ENCODE data around the gene KIF26A. TPM values are rescaled to one million over a fixed set of nuclear protein-coding genes. Genes with fewer than 3 reads are reported as not detected.

KIF26A gene
- total RNA-seq, 1 experiment from 2014 or later: not detected

DNA sequence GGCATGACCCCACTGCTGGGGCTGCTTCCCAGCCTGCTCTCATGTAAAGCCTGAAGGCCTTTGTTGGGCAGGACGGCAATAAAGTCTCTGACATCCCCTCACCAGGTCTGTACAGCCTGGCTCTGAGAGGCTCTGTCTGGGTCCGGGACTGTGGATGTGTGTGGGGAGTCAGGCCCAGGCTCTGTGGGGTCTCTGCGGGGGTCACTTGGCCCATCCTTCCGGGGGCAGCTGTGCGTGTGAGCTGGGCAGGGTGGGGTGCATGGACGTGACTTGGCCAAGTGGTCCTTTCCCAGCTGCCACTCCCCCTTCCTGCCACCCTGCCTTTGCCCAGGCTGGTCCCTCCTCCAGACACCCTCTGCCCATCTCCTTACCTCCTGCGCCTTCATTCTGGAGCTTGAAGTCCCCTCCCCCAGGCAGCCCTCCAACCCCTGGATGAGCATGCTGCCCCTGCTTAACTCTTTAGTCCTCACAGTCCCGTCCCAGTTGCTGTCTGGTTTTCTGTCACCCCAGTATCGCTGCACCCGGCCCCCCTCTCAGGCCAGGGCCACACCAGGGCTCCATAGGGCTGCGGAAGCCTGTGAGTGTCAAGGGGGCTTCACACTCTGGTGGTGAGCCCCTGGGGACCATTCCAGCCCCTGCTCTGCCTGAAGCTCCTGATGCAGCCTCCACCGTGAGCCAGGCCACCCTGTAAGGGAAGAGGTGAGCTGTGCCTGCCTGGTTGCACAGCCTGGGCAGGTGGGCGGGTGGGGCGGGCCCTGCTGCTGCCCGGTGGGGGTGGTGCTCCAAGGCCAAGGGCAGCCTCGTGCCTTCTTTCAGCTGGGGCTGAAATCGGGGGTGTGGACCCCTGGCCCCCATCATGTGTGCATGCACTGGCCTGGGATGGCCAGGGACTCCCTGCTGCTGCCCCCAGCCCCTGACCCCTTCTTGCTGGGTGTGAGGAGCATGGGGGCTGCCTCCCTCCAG lies 25.5 kb upstream of the KIF26A start:
- DNase-seq (ENCODE audit: low read depth): no peak

DNA sequence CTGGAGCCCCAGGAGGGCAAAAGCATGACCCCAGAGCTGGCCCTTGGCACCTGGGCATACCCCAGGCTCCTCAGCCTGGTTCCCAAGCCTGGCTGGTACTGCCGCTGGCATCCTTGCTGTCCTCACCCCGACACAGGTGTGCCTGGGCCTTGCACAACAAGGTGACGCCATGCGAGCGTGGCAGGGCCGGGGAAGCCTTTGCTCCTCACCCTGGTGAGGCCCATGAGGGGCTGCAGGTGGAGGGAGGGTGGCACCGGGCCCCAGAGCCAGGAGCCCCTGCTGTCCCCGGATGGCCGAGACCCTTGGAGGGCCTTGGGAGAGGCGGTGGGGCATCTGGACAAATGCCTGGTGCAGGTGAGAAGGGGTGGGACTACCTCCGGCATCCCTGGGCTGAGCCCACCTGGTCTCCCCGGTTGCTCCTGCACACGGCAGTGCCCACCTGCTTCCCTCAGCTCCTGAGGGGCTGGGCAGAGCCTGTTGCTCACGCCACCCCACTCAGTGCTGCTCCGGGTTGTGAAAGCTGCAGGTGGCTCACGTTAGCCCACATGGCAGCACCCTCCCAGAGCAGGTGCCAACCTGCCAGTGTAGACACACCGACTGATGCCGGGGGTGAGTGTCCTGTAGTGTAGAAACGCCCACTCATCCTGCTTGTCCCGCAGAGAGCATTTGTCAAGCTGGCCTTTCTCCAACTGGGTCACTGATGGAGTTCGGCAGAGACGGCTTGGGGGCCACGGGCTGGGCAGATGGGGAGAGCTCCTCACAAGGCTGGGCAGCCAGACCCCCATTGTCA lies 24.6 kb upstream of the KIF26A start:
- no peak for DNase-seq (ENCODE audit: low read depth)

DNA sequence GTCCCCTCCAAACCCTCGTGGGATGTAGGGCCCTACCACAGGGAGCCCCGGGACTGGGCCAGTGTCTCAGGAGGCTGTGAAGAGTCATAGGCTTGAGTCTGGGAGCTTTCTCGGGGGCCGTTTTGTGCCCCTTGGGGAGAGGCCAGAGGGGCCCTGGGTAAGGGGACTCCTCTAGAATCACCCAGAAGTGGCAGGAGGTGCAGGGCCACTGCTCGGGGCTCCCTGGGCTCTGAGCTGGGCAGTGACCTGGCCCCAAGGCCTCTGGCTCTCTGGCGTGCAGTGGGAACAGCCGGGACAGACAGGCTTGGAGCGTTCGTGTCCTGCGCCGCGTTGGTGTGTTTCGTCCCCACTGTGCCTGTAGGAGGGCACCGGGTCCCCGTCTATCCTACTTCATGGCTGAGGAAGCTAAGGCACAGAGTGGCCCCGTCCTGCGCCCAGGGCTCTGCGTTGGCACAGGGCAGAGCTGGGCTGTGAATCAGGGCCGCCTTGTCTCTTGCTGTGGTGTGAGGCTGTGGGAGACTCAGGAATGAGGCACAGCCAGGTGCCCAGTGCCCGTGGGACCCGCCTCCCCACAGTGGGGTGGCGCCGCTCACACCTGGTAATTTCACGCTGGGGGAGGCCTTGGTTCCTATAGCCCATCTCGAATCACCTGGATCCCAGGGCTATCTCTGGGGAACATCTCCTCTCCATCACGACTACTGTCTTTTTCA lies 23.8 kb upstream of the KIF26A start:
- DNase-seq (ENCODE audit: low read depth): no peak

DNA sequence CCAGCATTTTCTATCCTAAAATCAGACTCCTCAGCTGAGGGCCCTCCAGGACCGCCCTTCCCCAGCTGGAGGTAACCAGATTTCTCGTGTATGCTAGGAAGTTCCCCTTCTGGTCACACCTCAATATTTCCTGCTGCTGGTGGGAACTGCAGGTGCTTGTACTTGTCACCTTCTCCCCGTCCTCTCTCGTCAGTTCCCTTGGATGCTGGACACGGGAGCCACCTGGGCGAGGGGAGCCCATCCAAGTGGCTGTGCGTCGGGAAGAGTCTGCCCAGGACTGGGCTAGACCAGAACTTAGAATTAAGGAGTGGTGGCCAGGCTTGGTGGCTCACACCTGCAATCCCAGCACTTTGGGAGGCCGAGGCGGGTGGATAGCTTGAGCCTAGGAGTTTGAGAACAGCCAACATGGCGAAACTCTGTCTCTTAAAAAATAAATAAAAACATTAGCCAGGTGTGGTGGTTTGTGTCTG lies 23.2 kb upstream of the KIF26A start:
- DNase-seq (ENCODE audit: low read depth): no peak

DNA sequence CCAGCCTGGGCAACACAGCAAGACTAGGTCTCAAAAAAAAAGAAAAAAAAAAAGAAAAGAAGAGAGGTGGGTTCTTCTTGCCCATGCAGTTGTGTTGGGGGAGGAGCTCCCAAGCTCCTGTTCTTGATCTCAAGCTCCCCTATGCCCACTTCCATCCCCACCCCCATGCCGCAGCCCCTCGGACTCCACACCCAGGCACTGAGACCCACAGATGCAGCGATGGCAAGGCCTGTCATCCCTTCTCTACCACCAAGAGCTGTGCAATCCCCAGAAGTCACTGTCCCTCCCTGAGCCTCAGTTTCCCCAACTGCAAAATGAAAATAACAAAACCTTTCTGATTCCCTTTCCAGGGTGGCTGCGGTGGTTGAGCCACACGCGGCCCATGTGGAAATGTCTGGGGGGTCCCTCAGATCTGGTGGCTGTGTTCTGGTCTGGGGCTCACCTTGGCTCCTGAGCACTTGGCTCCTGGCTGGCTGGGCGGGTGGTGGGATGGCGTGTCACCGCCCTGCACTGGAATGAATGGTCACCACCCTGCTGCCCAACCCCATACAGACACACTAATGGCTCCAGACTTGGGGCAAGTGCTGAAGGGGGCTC lies 22.6 kb upstream of the KIF26A start:
- DNase-seq (ENCODE audit: low read depth): no peak

DNA sequence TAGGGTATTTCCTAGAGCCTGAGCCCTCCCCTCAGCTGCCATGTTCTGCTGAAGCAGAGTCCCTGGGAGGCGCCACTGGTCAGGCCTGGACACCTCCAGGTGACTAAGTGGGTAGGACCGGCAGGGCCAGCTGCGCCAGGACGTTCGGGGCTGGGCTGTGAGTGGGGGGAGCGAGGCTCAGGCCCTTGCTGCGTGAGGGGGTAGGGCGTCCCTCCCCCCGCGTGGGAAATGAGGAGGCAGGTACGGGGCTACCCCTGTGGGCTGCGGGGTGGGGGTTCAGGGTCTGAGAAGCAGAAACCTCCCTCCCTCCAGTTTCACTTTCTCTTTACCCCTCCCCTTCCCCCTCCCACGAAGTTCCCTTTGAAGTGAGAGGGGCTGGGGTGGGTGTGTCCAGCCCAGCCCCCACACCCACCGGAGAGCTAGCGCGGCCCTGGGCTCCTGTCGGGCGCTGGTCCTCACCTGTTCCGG lies 22.1 kb upstream of the KIF26A start:
- DNase-seq (ENCODE audit: low read depth): no peak

DNA sequence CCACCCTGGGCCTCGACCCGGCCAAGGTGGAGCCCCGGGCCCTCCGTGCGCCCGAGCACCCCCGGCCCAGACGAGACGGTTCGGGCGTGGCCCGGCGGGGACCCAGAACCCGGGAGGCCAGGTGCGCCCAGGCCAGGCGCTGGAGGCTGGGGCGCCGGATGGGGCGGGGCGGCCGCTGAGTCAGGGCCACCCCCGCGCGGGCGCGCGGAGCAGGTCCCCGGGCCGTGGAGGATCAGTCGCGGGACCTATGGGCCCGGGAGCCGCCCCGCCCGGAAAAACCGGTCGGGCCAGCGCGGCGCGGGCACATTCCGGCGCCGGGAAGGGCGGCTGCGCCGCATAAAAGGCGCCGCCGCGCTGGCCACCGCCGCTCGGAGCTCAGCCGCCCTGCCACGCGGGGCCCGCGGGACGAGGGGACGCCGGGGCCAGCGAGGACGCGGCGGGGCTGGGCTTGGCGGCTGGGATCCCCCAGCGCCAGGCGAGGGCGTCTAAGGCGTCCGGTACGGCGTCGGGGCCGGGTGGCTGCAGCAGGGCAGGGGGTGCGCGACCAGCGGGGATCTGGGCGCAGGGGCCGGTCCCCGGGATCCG lies 21.5 kb upstream of the KIF26A start:
- no peak for DNase-seq (ENCODE audit: low read depth)

DNA sequence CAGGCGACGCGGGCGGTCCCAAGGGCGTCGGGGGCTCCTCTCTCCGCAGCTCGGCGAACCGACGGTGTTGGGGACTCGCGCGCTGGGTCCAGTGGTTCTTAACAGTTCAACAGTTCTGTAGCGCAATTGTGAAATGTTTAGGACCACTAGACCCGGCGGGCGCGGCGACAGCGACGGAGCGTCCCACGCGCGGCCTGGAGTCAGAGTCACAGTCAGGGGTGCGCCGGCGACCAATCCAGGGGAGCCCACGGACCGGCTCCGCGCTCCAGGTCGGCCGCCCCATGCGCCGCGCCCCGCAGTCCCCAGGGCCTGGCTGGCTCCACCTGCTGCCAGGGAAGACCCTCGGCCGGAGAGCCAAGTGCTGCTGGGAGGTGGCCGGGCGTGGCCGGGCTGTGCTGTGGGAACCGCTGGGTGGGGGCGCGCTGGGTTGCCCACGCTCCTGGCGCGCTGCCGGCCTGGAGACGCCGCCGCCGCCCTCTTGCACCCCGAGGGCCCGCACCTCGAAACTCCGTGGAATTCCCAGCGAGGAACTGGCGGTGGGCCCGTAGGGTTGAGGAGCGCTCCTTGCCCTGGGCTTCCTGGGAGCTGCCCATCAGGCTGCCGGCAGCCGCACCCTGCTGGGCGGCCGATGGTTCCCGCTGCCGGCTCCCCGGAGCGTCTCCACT lies 20.9 kb upstream of the KIF26A start:
- no peak for DNase-seq (ENCODE audit: low read depth)

DNA sequence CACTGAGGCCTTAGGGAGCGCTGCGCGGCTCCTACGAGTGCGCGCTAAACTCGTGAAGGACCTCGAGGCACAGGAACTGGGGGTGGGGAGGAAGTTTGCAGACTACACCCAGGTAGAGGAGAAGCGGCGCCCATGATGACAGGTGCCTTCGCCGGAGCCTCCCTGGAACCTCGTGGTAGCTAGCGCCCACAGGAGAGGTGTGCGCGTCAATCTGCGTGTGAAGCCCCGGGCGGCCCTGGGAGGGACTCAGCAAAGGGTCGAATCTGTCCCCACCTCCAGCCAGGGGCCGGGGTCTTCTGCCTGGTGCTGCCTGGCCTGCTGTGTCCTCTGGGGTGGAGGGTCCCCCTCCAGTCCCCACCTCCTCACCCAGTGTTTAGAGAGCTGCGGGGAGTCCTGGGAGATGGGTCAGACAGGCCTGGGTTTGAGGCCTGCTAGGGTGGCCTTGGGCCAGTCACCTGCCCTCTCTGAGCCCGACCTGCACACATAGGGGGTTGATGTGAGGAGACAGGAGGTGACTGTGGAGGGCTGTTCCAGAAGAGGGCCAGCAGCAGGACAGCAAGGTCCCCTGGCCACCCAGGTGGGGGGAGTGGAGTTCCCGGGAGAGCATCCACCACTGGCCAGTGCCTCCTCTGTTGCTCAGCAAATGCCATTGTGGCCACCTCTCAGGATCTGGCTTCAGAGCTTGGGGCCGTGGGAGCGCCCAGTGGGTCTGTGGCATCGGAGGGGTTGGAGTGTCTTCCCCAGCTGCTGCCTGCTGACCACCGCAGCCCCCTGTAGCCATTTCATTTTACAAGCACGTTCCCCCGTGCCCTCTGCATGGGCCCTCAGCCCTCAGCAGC lies 20.2 kb upstream of the KIF26A start:
- DNase-seq (ENCODE audit: low read depth): no peak

DNA sequence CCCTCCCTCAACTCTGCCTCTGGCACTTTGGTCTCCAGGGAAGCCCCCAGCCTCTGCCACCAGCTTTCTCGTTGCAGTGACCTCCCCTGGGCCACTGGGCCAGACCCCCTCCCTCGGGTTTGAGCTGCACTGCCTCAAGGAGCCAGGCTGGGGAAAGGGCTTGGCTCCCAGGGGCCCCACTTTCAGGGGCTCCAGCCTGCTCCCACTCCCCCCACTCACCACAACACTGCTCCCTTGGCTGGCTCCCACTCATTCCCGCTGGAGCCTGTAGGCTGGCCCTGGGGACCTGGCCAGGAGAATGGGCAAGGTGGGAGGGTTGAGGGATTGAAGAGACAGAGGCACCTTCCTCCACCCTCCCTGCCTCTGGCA lies 19.3 kb upstream of the KIF26A start:
- no peak for DNase-seq (ENCODE audit: low read depth)

DNA sequence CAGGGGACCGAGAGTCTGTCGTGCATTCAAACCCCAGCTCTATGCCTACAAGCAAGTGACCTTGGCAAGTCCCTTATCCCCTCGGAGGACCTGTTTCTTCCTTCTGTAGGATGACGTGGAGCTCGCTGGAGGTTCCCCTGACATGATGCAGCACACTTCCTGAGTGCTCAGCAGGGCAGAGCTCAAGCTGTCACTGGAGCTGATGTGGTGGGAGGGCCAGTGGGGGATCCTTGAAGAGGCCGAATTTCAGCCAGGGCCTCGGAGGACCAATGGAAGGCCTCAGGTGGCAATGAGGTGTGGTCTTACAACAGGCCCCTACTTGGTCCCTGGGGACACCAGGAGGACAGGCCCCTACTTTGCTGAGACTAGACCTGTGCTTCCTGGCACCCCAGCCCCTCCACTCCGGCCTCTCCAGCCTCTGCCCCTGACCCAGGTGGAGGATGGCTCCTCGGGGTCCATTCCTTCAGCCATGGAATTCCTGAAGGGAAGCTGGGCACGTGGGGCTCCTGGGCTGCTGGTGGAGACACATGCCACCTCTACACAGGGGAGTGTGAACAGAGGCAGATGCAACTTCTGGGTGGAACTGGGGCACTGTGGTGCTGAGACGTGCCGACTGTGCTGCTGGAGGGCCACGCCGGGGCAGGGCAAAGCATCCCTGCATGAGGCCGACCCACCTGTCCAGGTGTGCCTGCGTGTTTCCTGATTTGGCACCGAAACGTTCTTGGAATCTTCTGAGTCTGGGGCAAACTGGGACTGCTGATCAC lies 18.7 kb upstream of the KIF26A start:
- DNase-seq (ENCODE audit: low read depth): no peak

DNA sequence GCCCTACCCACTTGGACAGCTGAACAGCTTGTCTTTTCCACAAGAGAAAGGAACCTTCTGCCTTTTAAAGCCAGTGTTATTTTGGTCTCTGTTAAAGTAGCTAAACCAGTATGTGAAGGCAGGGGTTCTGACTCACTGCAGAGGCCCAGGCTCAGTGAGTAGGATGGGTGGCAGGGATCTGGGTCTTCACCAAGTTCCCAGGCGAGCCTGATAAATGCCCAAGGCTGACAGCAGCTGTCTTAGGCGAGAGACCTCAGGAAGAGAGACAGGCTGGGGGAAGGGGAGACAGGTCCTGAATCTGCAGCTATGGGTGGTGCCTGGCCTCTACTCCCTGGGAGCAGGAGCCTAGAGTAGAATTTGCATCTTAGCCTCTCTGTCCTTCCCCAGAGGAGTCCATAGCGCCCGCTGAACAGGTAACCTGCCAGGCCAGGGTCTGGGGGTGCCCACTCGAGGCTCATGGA lies 18.1 kb upstream of the KIF26A start:
- no peak for DNase-seq (ENCODE audit: low read depth)

DNA sequence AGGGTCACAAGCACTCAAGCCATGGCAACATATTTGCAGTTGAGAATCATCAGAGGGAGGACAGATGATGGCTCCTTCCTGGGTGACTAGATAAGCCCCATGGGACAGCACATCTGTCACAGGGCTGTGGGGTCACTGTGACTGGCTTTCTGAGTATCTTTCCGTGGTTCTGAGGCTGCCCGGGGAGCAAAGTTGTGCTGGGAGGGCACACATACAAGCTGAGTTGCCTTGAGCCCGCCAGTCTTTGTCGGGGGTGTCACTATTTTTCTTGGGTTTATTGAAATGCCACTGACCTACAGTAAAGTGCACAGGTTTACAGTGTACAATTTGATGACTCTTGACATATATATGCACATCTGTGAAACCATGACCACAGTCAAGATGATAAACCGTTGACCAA lies 17.2 kb upstream of the KIF26A start:
- DNase-seq (ENCODE audit: low read depth): no peak

DNA sequence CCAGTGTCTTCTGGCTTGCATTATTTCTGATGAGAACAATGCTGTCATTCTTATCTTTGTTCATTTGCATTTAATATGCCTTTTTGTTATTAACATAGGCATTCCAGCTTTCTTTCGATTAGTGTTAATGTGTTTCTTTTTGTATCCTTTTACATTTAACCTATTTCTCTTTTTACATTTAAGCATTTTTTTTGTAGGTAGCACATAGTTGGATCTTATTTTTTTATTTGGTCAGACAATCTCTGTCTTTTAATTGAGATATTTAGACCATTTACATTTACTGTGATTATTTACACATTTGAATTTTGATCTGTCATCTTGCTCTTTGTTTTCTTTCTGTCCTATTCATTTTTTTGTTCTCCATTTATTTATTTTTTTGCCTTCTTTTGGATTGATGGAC lies 14.5 kb upstream of the KIF26A start:
- DNase-seq (ENCODE audit: low read depth): no peak

DNA sequence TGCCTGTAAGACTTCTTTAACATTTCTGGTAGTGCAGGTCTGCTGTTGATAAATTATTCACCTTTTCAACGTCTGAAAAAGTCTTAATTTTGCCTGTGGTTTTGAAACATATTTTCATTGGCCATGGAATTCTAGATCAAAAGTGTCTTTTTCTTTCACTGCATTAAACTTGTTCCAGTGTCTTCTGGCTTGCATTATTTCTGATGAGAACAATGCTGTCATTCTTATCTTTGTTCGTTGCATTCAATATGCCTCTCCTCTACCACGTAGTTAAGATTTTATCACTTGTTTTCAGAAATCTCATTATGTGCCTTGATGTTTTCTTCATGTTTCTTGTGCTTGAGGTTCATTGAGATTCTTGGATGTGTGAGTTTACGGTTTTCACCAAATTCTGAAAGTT lies 13.4 kb upstream of the KIF26A start:
- DNase-seq (ENCODE audit: low read depth): no peak

DNA sequence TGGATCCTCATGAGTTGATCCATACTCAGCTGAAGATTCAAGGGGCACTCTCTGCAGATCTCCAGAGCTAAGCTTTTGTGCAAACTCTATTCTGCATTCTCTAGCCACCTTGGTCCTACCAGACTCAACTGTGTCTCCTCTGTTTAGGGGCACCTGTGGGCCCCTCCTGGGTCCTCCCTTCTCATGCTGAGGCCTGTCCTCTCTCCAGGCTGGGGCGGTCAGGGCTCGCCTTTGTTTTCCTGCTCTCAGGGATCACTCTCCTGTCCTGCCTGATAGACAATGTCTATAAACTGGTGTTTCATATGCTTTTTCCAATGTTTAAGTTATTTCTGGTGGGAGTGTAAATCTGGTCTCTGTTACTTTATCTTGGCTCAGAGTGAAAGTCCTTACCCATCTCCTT lies 11.6 kb upstream of the KIF26A start:
- no peak for DNase-seq (ENCODE audit: low read depth)

DNA sequence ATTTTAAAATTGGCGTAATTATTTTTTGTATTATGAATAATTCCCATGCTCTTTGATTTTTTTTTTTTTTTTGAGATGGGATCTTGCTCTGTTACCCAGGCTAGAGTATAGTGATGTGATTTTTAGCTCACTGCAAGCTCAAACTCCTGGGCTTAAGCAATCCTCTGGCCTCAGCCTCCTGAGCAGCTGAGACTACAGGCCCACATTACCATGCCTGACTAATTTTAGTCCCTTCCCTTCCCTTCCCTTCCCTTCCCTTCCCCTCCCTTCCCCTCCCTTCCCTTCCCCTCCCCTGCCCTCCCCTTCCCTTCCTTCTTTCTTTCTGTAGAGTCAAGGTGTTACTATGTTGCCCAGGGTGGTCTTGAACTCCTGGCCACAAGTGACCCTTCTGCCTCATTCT lies 9.4 kb upstream of the KIF26A start:
- no peak for DNase-seq (ENCODE audit: low read depth)

DNA sequence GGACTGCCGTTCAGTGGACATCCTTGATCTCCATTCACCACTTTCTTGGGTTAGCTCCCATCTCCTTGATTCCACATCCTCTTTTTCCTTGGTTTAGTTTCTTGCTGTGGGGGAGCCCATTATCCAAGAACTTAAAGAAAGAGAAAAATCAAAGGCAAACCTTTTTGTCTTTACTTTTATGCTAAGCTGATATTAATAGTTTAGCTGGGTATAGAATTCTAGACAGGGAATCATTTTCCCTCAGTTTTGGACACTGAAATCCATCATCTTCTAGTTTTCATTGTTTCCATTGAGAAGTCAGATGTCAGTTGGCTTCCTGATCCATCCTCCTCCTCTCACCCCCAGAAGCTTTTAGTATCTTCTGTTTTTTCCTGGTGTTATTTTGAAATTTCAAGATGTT lies 8.8 kb upstream of the KIF26A start:
- DNase-seq (ENCODE audit: low read depth): no peak

Data from M059J (cell line).